Body of pancreas (tissue), 4 donors: ENCODE results near the gene RPH3AL. TPM values are rescaled to one million over a fixed set of nuclear protein-coding genes. Genes with fewer than 3 reads are reported as not detected.
"Not testable (repeated sequence)": the region's sequence is repeated elsewhere in the genome, so short reads cannot be mapped to it uniquely, and the experiment has no call there.

Experiments used
- ATAC-seq: fragments of 150-250 bp; one replicate; pipeline ENCODE4 v1.9.1; 2016
- DNase-seq, 4 donors: peaks; one replicate each; pipeline ENCODE4 v3.0.0-alpha.2; 2019
- H3K27ac ChIP-seq, 4 donors: fragments of 200-600 bp; sonication (generic); 1 replicate in 3 of 4; 2 replicates in 1 of 4; pipeline versions ENCODE4 v1.5.1 to v1.6.1; 2016 to 2019; ENCODE audit warnings: mild to moderate bottlenecking in 1 of 4, mixed read lengths in 1 of 4, moderate library complexity in 1 of 4
- H3K27me3 ChIP-seq, 2 donors: fragments of 200-600 bp; sonication (generic); one replicate each; pipeline ENCODE4 v1.6.0; 2016; ENCODE audit warnings: mild to moderate bottlenecking in 1 of 2
- H3K36me3 ChIP-seq, 2 donors: fragments of 200-600 bp; sonication (generic); replicated peaks in 1 of 2; 2 replicates each; pipeline ENCODE4 v1.5.1; 2016; ENCODE audit warnings: low read depth in 2 of 2; ENCODE audit not compliant: insufficient read depth in 1 of 2
- H3K4me1 ChIP-seq: fragments of 200-600 bp; sonication (generic); one replicate; pipeline ENCODE4 v1.6.0; 2016
- H3K4me3 ChIP-seq, 2 donors: fragments of 200-600 bp; sonication (generic); 1 replicate in 1 of 2; 2 replicates in 1 of 2; pipeline ENCODE4 v1.5.1; 2016 to 2019
- H3K9me3 ChIP-seq, 3 donors: fragments of 200-600 bp; sonication (generic); 1 replicate in 2 of 3; 2 replicates in 1 of 3; pipeline ENCODE4 v1.5.1; 2016
- CTCF ChIP-seq, 7 experiments: fragments of 450-650 bp in 4 of 7; fragments of 200-600 bp in 3 of 7; sonication (generic) in 3 of 7; IDR thresholded peaks; one replicate each; pipeline ENCODE4 v1.5.1; 2016 to 2019; ENCODE audit warnings: antibody characterized with exemption in 7 of 7
- POLR2A ChIP-seq, 3 donors: fragments of 450-650 bp; IDR thresholded peaks; one replicate each; pipeline ENCODE4 v1.6.1; 2016; ENCODE audit warnings: antibody characterized with exemption in 3 of 3, mild to moderate bottlenecking in 2 of 3
- WGBS, 2 donors: methylation state at CpG; one replicate each; pipeline ENCODE4 v1.1.5; 2017; 5-methylcytosine and 5-hydroxymethylcytosine counted together
- intact Hi-C: fragments of 100-400 bp; cut with DNase I; formaldehyde crosslinking; loops from one replicate; pipeline ENCODE4 v1.15.1; 2023
- total RNA-seq, 2 donors: library from RNA; depleted of rRNA; stranded (reverse); fragments of >200 nt; gene quantifications; one replicate each; pipeline ENCODE4 v1.1.0, GENCODE V29; 2016

Gene RPH3AL
- total RNA-seq, 2 donors from 2014 or later = 77.1 to 89.5 TPM

GRCh38 chr17:372157-373152 is 19.8 kb upstream of the RPH3AL start:
- Histone ChIP-seq H3K27me3 (no peaks in the 10 kb centered on the region), H3K27ac (peak overlapping the region; percentile 35 to 61 (median 47)), H3K4me1 (peaks cover 36% of the 10 kb centered on the region), H3K4me3 (no peak overlapping the region), H3K36me3 (peaks cover 0 to 2% of the 10 kb centered on the region in 2 donors), H3K9me3 (peaks cover 0 to 4% (median 0%) of the 10 kb centered on the region in 3 donors)
- TF ChIP-seq POLR2A (IDR thresholded peaks at IDR 0.05) (no peak), CTCF (IDR thresholded peaks at IDR 0.05) (no peak)
- intact Hi-C loops = no loop called here
- DNase-seq (peak in 3 of 4 donors; percentile 55 to 67 (median 59)), ATAC-seq (peak; percentile 54)
- WGBS, 2 donors = 42 to 49% methylated on average over 18 of the region's 18 CpGs

GRCh38 chr17:371583-371982 is 19.0 kb upstream of the RPH3AL start:
- Histone ChIP-seq H3K9me3 (peaks cover 0 to 4% (median 0%) of the 10 kb centered on the region in 3 donors), H3K4me3 (no peak overlapping the region), H3K36me3 (peaks cover 0 to 2% of the 10 kb centered on the region in 2 donors), H3K27ac (no peak overlapping the region), H3K4me1 (peaks cover 33% of the 10 kb centered on the region), H3K27me3 (no peaks in the 10 kb centered on the region)
- ATAC-seq = no peak
- no peak for DNase-seq
- no peak for TF ChIP-seq POLR2A (IDR thresholded peaks at IDR 0.05)
- no peak for TF ChIP-seq CTCF (IDR thresholded peaks at IDR 0.05)
- intact Hi-C loops = no loop called here
- 92 to 93% methylated on average over 13 of the region's 13 CpGs for WGBS, 2 donors

GRCh38 chr17:367656-368055 is 15.0 kb upstream of the RPH3AL start:
- 55 to 72% methylated on average over 8 to 17 of the region's 17 CpGs for WGBS, 2 donors
- Histone ChIP-seq H3K4me1 (peaks cover 14% of the 10 kb centered on the region), H3K27ac (peak overlapping the region in 1 of 4 donors; percentile 50)
- H3K4me3 ChIP-seq, intact Hi-C loops, DNase-seq, ATAC-seq, H3K9me3 ChIP-seq, H3K27me3 ChIP-seq, H3K36me3 ChIP-seq: not testable (repeated sequence)

- peak overlapping the region; percentile 5 to 50 (median 38) for H3K27ac ChIP-seq
- H3K27me3 ChIP-seq, H3K4me1 ChIP-seq, ATAC-seq, intact Hi-C loops, H3K4me3 ChIP-seq, H3K9me3 ChIP-seq, H3K36me3 ChIP-seq: not testable (repeated sequence)
- DNase-seq = peak; percentile 63 to 81 (median 72)
- 55 to 56% methylated on average over 28 to 33 of the region's 33 CpGs for WGBS, 2 donors
These were observed 14.3 kb upstream of the RPH3AL start for GRCh38 chr17:366657-367615.

GRCh38 chr17:364766-365165 is 12.2 kb upstream of the RPH3AL start:
- DNase-seq (no peak), ATAC-seq (no peak)
- 67 to 87% methylated on average over 9 of the region's 9 CpGs for WGBS, 2 donors
- H3K36me3 ChIP-seq = peaks cover 0 to 2% of the 10 kb centered on the region in 2 donors
- TF ChIP-seq POLR2A (IDR thresholded peaks at IDR 0.05) (no peak), CTCF (IDR thresholded peaks at IDR 0.05) (no peak)
- no peak overlapping the region for H3K4me3 ChIP-seq
- no peaks in the 10 kb centered on the region for H3K27me3 ChIP-seq
- H3K9me3 ChIP-seq = peaks cover 0 to 4% (median 0%) of the 10 kb centered on the region in 3 donors
- intact Hi-C loops = no loop called here
- H3K27ac ChIP-seq = no peak overlapping the region
- H3K4me1 ChIP-seq = peaks cover 8% of the 10 kb centered on the region
